ENCODE data around the gene PTPRU. TPM values are rescaled to one million over a fixed set of nuclear protein-coding genes. Genes with fewer than 3 reads are reported as not detected.

Gene PTPRU
- total RNA-seq = 13.9 and 23.5 TPM in 2 replicates

DNA sequence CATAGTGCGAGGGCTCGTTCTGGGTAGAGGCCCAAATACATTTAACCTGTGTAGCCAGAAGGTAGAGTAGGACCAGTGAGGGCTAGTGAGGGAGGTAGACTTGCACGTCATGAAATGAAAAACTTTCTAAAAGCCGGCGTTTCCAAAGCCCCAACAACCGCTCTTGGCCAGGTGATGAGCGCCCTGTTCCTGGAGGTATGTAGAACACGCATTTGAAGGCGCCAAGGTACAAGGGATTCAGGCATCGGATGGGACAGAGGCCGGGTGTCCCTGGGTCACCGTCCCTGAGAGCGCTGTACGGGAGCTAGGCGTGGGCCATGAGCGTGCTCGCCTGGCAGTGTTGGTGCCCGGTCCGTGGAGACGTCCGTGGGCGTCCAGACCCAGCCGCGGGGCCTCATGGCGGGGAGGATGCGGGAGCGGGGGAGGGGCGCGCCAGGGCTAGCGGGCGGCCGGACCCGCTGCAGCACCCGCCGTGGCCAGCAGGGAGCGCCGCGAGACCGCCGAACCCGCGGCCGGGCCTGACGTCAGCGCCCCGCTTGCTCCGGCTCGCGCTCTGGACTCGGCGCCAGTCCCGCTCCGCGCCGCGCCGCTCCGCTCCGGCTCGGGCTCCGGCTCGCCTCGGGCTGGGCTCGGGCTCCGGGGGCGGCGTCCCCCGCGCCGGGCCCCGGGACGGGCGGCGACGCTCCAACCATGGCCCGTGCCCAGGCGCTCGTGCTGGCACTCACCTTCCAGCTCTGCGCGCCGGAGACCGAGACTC, at the start of gene PTPRU:
TSS of gene PTPRU (plus strand) at position 568 of the 757 bp plus-strand sequence. CDS start at position 691, 123 bp downstream.

DNA sequence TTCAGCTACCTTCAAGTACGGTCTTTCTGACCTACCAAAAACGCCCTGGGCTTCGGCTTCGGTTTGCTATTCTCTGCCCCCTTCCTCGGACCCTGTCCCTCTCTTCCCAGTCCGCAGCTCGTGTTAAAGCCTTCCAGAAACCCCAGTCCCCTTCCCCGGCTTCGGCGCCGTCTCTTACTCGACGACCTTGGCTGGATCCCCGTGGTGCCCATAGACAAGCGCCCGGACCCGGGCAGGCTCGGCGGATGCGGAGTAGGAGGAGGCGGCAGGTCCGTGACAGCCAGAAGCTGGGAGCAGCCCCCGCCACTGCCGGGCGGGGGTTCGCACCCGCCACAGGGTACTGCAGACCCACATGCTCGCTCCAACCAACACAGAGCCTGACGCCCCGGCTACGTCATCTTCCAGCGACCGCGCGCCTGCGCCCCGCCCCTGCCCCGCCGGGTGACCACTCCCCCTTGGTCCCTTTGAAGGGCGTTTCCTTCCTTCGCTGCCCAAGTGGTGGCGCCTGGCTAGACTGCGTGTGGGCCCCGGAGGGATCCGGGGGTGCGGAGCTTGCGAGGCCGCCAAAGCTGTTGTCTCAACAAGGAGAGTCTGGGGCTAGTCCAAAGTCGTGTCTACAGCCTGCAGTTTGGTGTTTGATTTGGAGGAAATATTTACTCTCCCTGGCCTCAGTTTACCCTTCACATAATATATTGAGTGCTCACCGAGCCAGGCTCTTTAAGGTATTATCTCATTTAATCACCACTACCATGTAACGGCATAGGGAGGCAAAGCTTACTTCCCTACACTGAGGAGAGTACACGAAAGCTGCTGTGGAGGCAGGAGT, 5.6 kb upstream of the PTPRU start, which contains the start of gene MECR:
TSS of gene MECR (minus strand) at position 382 of the 826 bp plus-strand sequence. CDS start at position 354, 28 bp downstream.

Other genes starting within 250 kb of the PTPRU start
- 8.6 and 11.6 TPM in 2 replicates for gene TMEM200B, start 112.6 kb upstream of the PTPRU start, total RNA-seq
- 22.2 and 22.4 TPM in 2 replicates for gene SRSF4, start 54.6 kb upstream of the PTPRU start, total RNA-seq
- gene MECR, start 5.6 kb upstream of the PTPRU start, total RNA-seq = 21.8 and 24.5 TPM in 2 replicates

All from cardiac atrium fibroblast (primary cell).